OCI-LY1 (cell line): ENCODE measurements around the gene BACE2.

ENCODE experiments used
- CTCF ChIP-seq: fragments of 200-600 bp; sonication (generic), shearing (Covaris generic); IDR thresholded peaks from 2 replicates; pipeline ENCODE4 v1.5.1; 2017; ENCODE audit warnings: mild to moderate bottlenecking, antibody characterized with exemption, low read length, moderate library complexity, mixed read lengths
- EZH2 ChIP-seq: fragments of 200-600 bp; sonication (generic), shearing (Covaris generic); IDR thresholded peaks from 2 replicates; pipeline ENCODE4 v1.8.0; 2017; ENCODE audit warnings: borderline replicate concordance, mixed run types, mild to moderate bottlenecking, antibody characterized with exemption, low read length, moderate library complexity, mixed read lengths

GRCh38 chr21:41226853-41227252, 58.9 kb downstream of the BACE2 start:
- TF ChIP-seq CTCF: no peak
- TF ChIP-seq EZH2: no peak
